K562 (cell line): ENCODE results near the gene PODXL2.

ENCODE experiments used
- FOXM1 ChIP-seq, 2 experiments: fragments of 450-650 bp in 1 of 2; sonication (generic) in 1 of 2; formaldehyde crosslinking in 1 of 2; IDR thresholded peaks; 2 replicates each; pipeline versions ENCODE4 v1.6.1 to v1.9.0; 2017 to 2022; ENCODE audit warnings: low read depth in 2 of 2, mild to moderate bottlenecking in 2 of 2, missing genetic modification reagents in 1 of 2, moderate library complexity in 1 of 2
- RAD21 ChIP-seq, 2 experiments: fragments of 250-450 bp in 1 of 2; fragments of 450-650 bp in 1 of 2; sonication (Bioruptor Pico) in 1 of 2; formaldehyde crosslinking in 1 of 2; IDR thresholded peaks in 1 of 2; conservative IDR thresholded peaks in 1 of 2; 2 replicates each; pipeline versions ENCODE4 v1.4.0 to v1.8.0; 2020 to 2022; ENCODE audit warnings: mild to moderate bottlenecking in 2 of 2, moderate library complexity in 1 of 2
- ZBTB2 ChIP-seq: fragments of 450-650 bp; IDR thresholded peaks from 2 replicates; pipeline ENCODE4 v1.6.1; 2016; ENCODE audit warnings: antibody characterized with exemption

- TF ChIP-seq FOXM1 (IDR thresholded peaks at IDR 0.05; ENCODE audit: low read depth) (no peak), FOXM1 (CRISPR knock-in tag; IDR thresholded peaks at IDR 0.05; ENCODE audit: low read depth) (no peak), RAD21 (CRISPR knock-in tag; conservative IDR thresholded peaks at IDR 0.05 in 1 of 2, IDR thresholded peaks at IDR 0.05 in 1 of 2) (no peak), ZBTB2 (no peak)
These were observed 15.6 kb upstream of the PODXL2 start for GRCh38 chr3:127613406-127613805.
